Amniotic epithelial cell (primary cell): ENCODE data around the gene SLAMF6.
"Not testable (repeated sequence)": the region's sequence is repeated elsewhere in the genome, so short reads cannot be mapped to it uniquely, and the experiment has no call there.

ENCODE experiments used
- DNase-seq: peaks from one replicate; pipeline ENCODE4 v3.0.0-alpha.2; 2010; ENCODE audit warnings: low read depth

SLAMF6 gene

DNA sequence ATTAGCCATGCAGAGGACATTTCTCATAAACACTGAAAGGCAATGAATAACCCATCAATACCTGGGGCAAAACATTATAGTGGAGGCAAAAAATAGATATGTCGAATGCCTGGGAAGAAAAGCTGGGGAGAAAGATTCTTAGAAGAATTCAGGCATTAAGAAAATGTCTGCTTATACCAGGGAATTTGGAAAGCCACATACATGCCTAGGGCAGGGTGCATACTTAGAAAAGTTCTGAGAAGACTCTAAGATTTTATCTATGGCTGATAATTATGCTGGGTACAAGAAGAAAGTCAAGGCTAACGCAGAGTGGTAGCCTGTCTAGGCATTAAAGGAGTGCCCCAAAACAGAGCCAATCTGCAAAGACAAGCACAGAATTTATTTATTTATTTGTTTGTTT is 18.4 kb downstream of the SLAMF6 start:
- no peak for DNase-seq

DNA sequence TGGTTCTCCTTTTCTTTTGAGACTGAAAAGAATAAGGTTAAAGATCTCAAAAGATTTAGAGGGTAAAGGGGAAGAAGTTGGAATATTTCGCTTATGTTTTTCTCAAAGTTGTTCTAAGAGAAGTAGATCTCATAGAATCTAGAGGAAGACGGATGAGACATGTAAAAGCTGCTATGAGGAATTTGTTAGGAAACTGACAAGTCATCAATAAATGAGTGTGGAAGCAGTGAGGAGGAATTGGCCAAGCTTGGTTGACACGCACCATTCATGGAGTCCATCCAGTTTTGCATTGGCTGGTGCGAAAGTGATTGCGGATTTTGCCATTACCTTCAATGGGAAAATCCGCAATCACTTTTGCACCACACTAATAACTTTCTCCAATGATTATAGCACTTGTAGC is 20.0 kb downstream of the SLAMF6 start:
- DNase-seq: no peak

GRCh38 chr1:160500321-160500990 is 22.6 kb downstream of the SLAMF6 start:
- DNase-seq: no peak

- no peak for DNase-seq
These were observed 23.4 kb downstream of the SLAMF6 start for GRCh38 chr1:160499631-160500030.

- DNase-seq: not testable (repeated sequence)
These were observed 24.6 kb downstream of the SLAMF6 start for GRCh38 chr1:160498301-160499065.

DNA sequence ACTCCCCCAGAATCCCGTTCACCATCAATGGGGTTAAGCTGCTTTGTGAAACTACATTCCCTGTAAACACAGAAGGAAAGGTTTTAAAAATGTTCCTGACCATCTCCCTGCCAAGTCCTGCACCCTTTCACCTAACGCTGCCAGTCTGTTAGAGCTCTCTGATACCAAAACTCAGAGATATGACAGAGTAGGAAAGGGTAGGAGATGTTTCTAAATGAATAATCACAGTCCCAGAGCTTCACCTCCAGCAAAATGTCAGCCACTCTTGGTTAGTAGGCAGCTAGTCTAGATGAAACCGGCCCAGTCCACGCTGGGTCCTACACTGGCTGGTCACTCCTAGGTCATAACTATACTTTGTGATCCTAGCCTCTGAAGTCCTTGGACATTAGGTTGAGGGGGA is 26.7 kb downstream of the SLAMF6 start:
- no peak for DNase-seq

- peak; percentile 9 for DNase-seq
These were observed 28.4 kb downstream of the SLAMF6 start for GRCh38 chr1:160494620-160495019.

DNA sequence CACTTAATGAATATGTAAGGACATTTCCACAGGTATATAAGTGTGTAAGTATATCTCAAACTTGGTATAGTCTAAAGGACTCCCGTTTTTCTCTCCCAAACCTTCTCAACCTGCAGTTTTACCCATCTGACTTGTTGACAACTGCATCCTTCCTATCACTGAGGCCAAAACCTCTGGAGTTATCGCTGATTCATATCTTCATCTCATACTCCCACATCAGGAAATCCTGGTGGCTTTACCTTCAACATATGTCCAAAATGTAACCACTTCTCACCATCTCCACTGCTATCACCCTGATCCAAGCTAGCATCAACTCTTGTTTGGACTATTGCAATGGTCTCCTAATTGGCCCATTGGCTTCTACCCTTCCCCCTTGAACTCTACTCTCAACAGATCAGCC is 30.4 kb downstream of the SLAMF6 start:
- no peak for DNase-seq

- no peak for DNase-seq
These were observed 31.1 kb downstream of the SLAMF6 start for GRCh38 chr1:160491981-160492380.

- no peak for DNase-seq
These were observed 32.0 kb downstream of the SLAMF6 start for GRCh38 chr1:160491017-160491416.

- no peak for DNase-seq
These were observed 33.4 kb downstream of the SLAMF6 start for GRCh38 chr1:160489513-160490261.

- DNase-seq: no peak
These were observed 34.6 kb downstream of the SLAMF6 start for GRCh38 chr1:160488347-160489058.

DNA sequence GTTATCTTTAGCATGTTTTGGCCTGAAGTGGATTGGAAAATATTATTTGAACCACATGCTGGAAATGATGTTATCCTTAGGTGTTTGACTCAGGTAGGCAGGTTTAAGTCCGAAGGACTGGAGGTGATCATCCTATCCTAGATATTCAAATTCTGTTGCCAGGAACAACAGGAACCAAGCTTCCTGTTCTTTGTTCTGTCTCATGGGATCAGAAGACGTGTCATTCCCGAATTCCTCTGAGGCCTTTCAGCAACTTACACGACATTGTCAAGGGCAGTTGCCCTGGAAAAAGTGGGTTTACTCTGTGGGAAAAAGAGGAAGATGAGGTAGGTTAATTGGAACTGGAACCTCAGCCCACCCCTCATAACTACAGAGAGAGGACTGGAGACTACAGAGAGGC is 36.6 kb downstream of the SLAMF6 start:
- no peak for DNase-seq

DNA sequence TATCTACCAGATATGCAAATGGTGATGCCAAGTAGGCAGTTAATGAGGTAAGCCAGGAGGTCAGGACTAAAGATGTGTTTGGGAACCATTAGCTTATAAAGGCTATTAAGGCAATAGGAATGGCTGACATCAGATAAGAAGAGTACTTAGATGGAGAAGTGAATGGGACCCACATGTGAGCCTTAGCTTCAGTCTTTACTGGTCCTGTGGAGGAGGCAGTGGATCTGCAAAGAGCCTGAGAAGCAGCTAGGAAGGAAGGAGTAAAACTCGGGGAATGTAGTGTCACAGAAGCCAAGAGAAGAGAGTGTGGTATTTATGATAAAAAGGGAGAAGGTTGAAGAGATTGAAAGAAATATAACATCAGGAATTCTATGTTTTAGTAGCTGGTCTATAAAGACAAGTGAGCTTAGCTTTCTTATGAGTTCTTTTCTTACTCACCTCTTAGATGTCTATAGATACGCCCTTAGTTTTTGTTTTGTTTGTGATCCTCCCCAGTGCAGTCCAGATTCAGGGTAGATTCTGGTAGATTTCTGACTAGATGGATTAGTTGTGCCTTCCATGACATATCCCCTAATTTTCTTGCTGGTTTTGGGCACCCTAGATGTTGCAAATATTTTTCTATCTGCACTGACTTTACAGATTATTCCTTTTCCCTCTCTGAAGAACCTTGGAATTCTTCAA is 39.4 kb downstream of the SLAMF6 start:
- DNase-seq: no peak

DNA sequence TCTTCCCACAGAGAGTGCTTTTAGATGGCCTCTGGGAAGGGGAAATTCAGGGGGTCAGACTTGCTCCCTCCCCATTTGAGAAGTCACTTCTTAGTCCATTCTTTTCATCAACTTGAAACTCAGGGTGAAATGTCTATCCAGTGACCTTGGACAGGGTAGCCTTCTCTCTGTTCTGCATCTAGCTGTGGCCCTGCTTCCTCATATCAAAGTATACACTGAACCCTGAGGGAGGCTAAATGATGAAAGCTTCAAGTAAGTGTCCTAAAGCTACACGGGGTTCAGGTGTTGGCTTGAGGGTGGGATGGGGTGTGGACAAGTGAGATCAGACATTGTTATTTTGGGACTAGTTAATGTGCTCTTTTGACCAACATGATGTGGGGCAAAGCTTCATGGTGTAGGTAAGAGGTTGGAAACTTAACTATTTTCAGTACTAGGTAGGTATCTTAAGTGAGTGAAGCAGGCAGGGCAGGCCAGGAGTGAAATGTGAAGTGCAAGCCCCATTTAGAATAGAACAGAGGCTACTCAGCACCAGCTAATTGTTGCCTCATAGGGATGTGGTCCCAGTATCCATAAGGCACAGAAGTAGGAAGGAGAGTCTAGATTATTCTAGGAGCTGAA is 41.0 kb downstream of the SLAMF6 start:
- DNase-seq: no peak

GRCh38 chr1:160480781-160481180 is 42.3 kb downstream of the SLAMF6 start:
- DNase-seq: not testable (repeated sequence)

- DNase-seq: not testable (repeated sequence)
These were observed 44.0 kb downstream of the SLAMF6 start for GRCh38 chr1:160479091-160479490.

DNA sequence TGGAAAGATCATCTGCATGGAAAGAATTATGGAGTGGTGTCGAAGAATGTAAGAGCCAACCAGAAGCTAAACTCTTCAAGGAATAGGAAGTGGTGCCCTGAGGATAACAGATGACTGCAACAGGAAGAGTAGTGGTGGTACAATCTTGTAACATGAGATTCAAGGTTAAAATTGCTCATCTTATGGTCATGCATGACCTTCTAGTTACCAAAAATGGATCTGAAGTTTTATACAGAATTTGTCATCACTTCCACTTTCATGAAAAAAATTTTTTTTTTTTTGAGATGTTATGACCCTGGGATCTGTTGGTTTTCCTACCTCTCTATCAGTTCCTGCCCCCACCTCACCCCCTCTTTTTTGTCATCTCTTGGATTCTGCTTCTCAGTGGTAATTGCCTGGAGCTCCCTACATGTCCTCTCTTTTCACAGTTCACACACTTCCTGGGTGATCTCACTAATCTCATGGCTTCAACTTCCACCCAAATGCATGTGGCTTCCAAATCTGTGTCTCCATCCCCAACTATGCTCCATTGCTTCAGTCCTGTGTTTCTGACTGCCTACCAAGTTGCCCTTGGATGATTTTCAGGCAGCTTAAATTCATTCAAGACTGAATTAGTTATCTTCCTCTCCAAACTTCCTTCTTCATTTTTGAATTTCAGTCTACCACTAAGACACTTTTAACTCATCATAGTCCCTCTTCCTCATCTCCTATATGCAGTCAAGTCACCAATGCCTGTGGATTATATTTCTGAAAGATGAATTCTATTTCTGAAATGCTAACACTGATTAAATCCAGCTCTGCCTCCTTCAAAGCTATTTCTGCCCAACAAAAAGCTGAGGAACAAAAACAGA is 48.4 kb downstream of the SLAMF6 start:
- no peak for DNase-seq

DNA sequence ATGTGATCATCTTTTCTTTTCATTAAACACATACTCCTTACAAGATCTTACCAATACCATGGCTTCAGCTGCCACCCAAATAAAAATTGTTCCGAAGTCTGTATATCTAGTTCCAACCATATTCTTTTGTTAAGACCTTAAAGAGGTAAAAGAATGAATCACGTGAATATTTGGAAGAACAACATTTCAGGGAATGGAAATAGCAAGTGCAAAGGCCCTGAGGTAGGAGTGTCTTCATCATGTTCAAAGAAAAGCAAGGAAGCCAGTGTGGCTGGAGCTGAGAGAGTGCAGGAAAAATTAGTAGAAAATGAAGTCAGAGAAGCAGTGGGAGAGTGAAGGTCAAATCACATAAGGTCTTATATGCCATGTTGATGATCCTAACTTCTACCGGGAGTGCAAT is 50.9 kb downstream of the SLAMF6 start:
- DNase-seq: no peak

DNA sequence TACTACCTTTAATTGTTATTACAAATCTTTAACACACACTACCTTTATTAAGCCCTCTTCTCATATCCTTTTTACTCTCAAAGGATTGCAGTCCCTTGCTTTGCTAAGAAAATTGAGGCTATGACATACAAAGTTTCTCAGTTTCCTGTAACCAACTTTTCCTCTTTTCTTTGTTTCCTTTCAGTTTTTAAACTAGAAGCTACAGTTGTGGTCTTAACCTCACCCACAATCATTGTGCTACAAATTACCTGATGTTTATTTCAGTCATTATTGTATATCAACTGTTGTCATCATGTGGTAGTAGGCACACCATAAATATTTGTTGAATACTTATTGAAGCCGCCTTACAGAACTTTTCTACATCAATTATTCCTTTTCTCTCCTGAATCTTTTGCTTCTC is 51.8 kb downstream of the SLAMF6 start:
- no peak for DNase-seq
